Stomach (tissue), 9 donors: ENCODE data around the gene MAN1A1. TPM values are rescaled to one million over a fixed set of nuclear protein-coding genes. Genes with fewer than 3 reads are reported as not detected.

Experiments used
- DNase-seq, 2 donors: peaks; one replicate each; pipeline versions ENCODE4 v3.0.0 to v3.0.0-alpha.2; 2013 to 2019
- H3K27ac ChIP-seq, 5 donors: fragments of 200-600 bp in 4 of 5; sonication (generic) in 4 of 5; one replicate each; pipeline ENCODE4 v1.5.1; 2013 to 2019; ENCODE audit warnings: mild to moderate bottlenecking in 1 of 5, moderate library complexity in 1 of 5
- H3K27me3 ChIP-seq, 3 donors: fragments of 200-600 bp; sonication (generic); one replicate each; pipeline ENCODE4 v1.5.1; 2017 to 2019; ENCODE audit warnings: mixed run types in 1 of 3
- H3K36me3 ChIP-seq, 4 donors: fragments of 200-600 bp; sonication (generic); 1 replicate in 3 of 4; 2 replicates in 1 of 4; pipeline ENCODE4 v1.5.1; 2016 to 2019
- H3K4me1 ChIP-seq, 4 donors: fragments of 200-600 bp; sonication (generic); one replicate each; pipeline ENCODE4 v1.5.1; 2016 to 2019
- H3K4me3 ChIP-seq, 4 donors: fragments of 200-600 bp; sonication (generic) in 3 of 4; one replicate each; pipeline ENCODE4 v1.5.1; 2016 to 2019; ENCODE audit warnings: mild to moderate bottlenecking in 1 of 4
- H3K9me3 ChIP-seq, 4 donors: fragments of 200-600 bp; sonication (generic); one replicate each; pipeline ENCODE4 v1.5.1; 2016 to 2019
- EP300 ChIP-seq: sonication (generic); formaldehyde crosslinking; IDR thresholded peaks from one replicate; pipeline ENCODE4 v1.6.1; 2017; ENCODE audit warnings: antibody characterized with exemption
- POLR2A ChIP-seq, 4 donors: fragments of 450-650 bp; IDR thresholded peaks; one replicate each; pipeline ENCODE4 v1.6.1; 2016; ENCODE audit warnings: antibody characterized with exemption in 4 of 4, control low read depth in 2 of 4, mild to moderate bottlenecking in 1 of 4, moderate library complexity in 1 of 4
- POLR2AphosphoS5 ChIP-seq, 3 donors: sonication (generic); formaldehyde crosslinking; IDR thresholded peaks; one replicate each; pipeline ENCODE4 v1.6.1; 2016; ENCODE audit warnings: antibody characterized with exemption in 3 of 3
- WGBS, 5 donors: extraction: QIAGEN DNeasy Blood & Tissue Kit in 3 of 5; methylation state at CpG; one replicate each; pipeline versions ENCODE4 v1.1.5 to v1.1.7; 2013 to 2018; 5-methylcytosine and 5-hydroxymethylcytosine counted together
- intact Hi-C: fragments of 100-400 bp; cut with DNase I; formaldehyde crosslinking; loops from one replicate; pipeline ENCODE4 v1.15.1; 2023; ENCODE audit warnings: low total_unique reads
- polyA plus RNA-seq, 3 donors: library from polyadenylated mRNA; stranded (reverse); fragments of 200-250 nt; gene quantifications; one replicate each; pipeline ENCODE4 v1.2.3, GENCODE V29; 2013
- total RNA-seq, 5 donors: library from RNA; depleted of rRNA; stranded (reverse); fragments of >200 nt; gene quantifications; one replicate each; pipeline versions ENCODE4 v1.1.0 to v1.2.3, GENCODE V29; 2014 to 2016
- TF ChIP-seq, protein P1 (sequence below), 7 experiments: fragments of 450-650 bp in 4 of 7; fragments of 200-600 bp in 3 of 7; sonication (generic) in 3 of 7; IDR thresholded peaks; one replicate each; pipeline ENCODE4 v1.5.1; 2016 to 2019; ENCODE audit warnings: antibody characterized with exemption in 7 of 7, control low read depth in 2 of 7, mild to moderate bottlenecking in 1 of 7
- donor health status: healthy with polysubstance abuse.
- donor health status: Bipolar disorder and iron deficiency.
- donor health status: healthy.

The MAN1A1 gene
- total and polyA plus RNA-seq, 8 donors, result 8.0 to 132 (median 47.9) TPM

DNA sequence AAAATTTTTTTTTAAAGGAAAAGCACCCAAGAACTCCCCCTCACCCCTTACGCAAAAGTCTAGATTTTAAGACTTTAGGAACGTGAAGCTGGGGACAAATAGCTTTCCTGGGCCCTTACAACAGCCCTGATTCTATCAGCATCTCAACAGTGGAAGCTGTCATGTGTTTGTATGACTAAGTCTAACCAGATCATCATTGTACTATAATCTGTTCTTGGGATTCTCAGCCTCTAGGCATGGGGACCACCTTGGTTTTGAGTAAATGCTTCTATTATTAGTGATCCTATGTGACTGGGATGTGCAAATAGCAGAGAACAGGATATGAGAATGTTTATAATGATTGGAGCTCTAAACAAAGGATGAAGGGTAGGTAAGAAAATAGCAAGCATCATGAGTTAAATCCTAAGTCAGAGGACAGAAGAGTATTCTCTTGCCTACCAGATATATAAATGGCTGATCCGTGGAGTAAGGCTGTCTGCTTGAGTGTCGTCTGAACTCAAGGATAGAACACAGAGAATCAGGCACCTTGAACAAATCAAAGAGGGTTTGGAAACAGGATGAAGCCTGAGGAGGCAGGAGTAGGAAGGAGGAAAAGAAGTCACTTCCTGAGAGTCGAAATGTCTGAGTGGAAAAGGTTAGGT lies 165.4 kb downstream of the MAN1A1 start:
- Histone ChIP-seq H3K4me3 (no peak overlapping the region), H3K4me1 (no peaks in the 10 kb centered on the region), H3K9me3 (no peaks in the 10 kb centered on the region), H3K36me3 (peaks cover under 1 to 71% (median 65%) of the 10 kb centered on the region in 4 donors), H3K27ac (no peak overlapping the region), H3K27me3 (no peaks in the 10 kb centered on the region)
- no peak for DNase-seq
- intact Hi-C loops, result no loop called here
- TF ChIP-seq EP300, result no peak
- no peak for TF ChIP-seq POLR2A (IDR thresholded peaks at IDR 0.05)
- TF ChIP-seq POLR2AphosphoS5 (IDR thresholded peaks at IDR 0.05), result no peak
- TF ChIP-seq, protein P1, sequence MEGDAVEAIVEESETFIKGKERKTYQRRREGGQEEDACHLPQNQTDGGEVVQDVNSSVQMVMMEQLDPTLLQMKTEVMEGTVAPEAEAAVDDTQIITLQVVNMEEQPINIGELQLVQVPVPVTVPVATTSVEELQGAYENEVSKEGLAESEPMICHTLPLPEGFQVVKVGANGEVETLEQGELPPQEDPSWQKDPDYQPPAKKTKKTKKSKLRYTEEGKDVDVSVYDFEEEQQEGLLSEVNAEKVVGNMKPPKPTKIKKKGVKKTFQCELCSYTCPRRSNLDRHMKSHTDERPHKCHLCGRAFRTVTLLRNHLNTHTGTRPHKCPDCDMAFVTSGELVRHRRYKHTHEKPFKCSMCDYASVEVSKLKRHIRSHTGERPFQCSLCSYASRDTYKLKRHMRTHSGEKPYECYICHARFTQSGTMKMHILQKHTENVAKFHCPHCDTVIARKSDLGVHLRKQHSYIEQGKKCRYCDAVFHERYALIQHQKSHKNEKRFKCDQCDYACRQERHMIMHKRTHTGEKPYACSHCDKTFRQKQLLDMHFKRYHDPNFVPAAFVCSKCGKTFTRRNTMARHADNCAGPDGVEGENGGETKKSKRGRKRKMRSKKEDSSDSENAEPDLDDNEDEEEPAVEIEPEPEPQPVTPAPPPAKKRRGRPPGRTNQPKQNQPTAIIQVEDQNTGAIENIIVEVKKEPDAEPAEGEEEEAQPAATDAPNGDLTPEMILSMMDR (IDR thresholded peaks at IDR 0.05), result no peak
- WGBS, 5 donors, result 87 to 93% (median 90%) methylated on average over 5 of the region's 5 CpGs

DNA sequence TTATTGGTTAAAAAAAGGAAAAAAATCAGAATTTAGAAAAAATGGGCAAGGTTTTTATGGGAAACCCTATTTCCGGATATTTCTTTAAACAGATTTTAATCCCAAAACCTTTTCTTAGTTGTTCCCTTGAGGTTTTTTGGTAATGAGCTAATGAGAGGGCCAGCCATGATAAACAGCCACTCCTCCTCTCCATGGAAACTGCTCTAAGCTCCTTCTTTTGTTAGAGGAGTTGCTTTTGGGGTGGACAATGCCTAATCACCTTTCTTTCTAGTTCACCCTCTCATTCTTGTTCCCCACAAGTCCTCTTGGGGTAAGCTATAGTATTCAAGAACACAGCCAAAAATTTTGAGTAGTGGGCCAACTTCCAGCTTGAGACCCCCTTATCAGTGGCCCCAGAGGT lies 166.1 kb downstream of the MAN1A1 start:
- peaks cover 0 to 70% (median 64%) of the 10 kb centered on the region in 4 donors for H3K36me3 ChIP-seq
- H3K4me1 ChIP-seq, result no peaks in the 10 kb centered on the region
- intact Hi-C loops, result no loop called here
- no peak for TF ChIP-seq POLR2A (IDR thresholded peaks at IDR 0.05)
- TF ChIP-seq POLR2AphosphoS5 (IDR thresholded peaks at IDR 0.05), result no peak
- TF ChIP-seq, protein P1 (IDR thresholded peaks at IDR 0.05), result no peak
- no peak for TF ChIP-seq EP300
- no peak overlapping the region for H3K27ac ChIP-seq
- H3K27me3 ChIP-seq, result no peaks in the 10 kb centered on the region
- no peak overlapping the region for H3K4me3 ChIP-seq
- WGBS, 5 donors, result 87 to 95% (median 93%) methylated on average over 1 of the region's 1 CpG
- no peaks in the 10 kb centered on the region for H3K9me3 ChIP-seq
- no peak for DNase-seq

DNA sequence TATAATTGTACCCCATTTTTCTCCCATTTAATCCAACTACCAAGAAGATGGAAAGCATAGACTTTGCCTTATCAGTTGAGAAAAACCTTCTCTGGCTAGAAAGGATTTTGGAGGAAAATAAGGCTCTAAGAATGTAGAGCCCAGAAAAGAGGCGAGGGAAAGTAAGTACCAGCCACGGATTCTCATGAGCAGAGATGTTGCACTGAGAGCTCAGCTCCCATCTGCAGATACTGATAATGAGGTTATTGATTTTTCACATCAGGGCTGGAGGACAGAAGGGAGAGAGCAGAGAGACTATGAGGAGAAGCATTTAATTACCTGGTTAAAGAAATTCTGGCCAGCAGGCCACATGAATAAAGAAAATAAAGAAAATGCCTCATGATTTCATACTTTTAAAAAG lies 166.7 kb downstream of the MAN1A1 start:
- no peak overlapping the region for H3K27ac ChIP-seq
- DNase-seq, result no peak
- 95 to 100% (median 97%) methylated on average over 2 of the region's 2 CpGs for WGBS, 5 donors
- peaks cover 0 to 67% (median 61%) of the 10 kb centered on the region in 4 donors for H3K36me3 ChIP-seq
- no peaks in the 10 kb centered on the region for H3K4me1 ChIP-seq
- H3K9me3 ChIP-seq, result no peaks in the 10 kb centered on the region
- no peak overlapping the region for H3K4me3 ChIP-seq
- H3K27me3 ChIP-seq, result no peaks in the 10 kb centered on the region
- TF ChIP-seq POLR2A (IDR thresholded peaks at IDR 0.05) (no peak), EP300 (no peak), POLR2AphosphoS5 (IDR thresholded peaks at IDR 0.05) (no peak)
- TF ChIP-seq, protein P1 (IDR thresholded peaks at IDR 0.05), result no peak
- intact Hi-C loops, result no loop called here

DNA sequence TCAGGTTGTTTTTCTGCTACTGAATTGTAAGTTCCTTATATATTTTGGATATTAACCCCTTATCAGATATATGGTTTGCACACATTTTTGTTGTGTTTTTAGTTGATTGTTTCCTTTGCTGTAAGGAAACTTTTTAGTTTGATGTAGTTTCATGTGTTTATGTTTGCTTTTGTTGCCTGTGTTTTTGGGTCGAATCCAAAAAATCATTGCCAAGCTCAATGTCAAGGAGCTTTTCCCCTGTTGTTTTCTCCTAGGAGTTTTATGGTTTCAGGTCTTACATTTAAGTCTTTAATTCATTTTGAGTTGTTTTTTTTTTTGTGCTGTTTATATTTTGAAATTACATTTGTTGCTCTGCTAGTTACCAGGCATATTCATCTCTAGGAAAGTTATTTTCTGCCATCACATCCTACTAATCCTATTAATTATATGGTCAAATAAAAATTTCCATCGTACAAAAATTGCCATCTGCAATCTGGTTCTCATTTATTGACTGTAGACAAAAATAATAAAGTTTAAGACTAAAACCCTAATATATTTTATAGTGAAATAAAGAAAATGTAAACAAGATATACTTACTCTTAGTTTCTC lies 167.3 kb downstream of the MAN1A1 start:
- Histone ChIP-seq H3K9me3 (no peaks in the 10 kb centered on the region), H3K27me3 (no peaks in the 10 kb centered on the region), H3K27ac (no peak overlapping the region), H3K4me3 (no peak overlapping the region), H3K36me3 (peaks cover 0 to 62% (median 56%) of the 10 kb centered on the region in 4 donors), H3K4me1 (no peaks in the 10 kb centered on the region)
- intact Hi-C loops, result no loop called here
- TF ChIP-seq POLR2AphosphoS5 (IDR thresholded peaks at IDR 0.05), result no peak
- TF ChIP-seq, protein P1 (IDR thresholded peaks at IDR 0.05), result no peak
- no peak for TF ChIP-seq POLR2A (IDR thresholded peaks at IDR 0.05)
- TF ChIP-seq EP300, result no peak
- no peak for DNase-seq
- 78 to 90% (median 80%) methylated on average over 2 of the region's 2 CpGs for WGBS, 5 donors
